T-helper 9 cell (primary cell): ENCODE measurements around the gene TAPT1.
"Not testable (repeated sequence)": the region's sequence is repeated elsewhere in the genome, so short reads cannot be mapped to it uniquely, and the experiment has no call there.

Source experiments
- DNase-seq: peaks from one replicate; pipeline ENCODE4 v3.0.0-alpha.2; 2020

The TAPT1 gene

DNA sequence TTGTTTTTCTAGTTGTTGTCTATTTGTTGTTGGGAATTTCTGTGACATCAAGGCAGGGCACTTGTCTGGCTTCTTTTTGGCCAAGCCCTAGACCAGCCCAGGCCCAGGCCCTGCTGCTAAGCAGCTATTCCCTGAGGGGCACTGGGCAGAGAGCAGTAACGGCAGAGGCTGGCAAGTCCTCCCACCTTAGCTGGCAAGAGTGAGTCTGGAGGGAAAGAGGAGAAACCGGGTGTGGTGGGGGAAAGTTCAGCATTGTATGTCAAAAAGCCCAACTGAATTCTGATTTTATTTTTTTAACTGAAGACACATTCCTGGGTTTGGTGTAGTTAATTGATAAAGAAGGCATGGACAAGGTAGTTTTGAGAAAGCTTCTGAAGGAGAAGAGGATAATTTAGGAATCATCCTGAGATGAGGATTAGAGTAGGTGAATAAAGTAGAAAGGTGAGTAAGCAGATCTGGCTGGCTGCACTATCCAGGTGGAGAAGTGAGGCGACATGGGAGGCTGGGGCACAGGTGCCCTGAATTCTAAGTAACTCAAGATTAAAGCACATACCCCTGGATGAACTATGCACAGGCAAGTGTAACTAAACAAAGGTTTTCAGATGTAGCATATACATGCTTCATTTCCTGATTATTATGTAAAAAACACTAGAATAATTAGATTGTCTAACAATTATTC lies 57.4 kb downstream of the TAPT1 start:
- DNase-seq, result no peak

GRCh38 chr4:16168144-16168543 lies 58.1 kb downstream of the TAPT1 start:
- DNase-seq, result no peak

GRCh38 chr4:16165931-16166330 lies 60.3 kb downstream of the TAPT1 start:
- DNase-seq, result no peak

DNA sequence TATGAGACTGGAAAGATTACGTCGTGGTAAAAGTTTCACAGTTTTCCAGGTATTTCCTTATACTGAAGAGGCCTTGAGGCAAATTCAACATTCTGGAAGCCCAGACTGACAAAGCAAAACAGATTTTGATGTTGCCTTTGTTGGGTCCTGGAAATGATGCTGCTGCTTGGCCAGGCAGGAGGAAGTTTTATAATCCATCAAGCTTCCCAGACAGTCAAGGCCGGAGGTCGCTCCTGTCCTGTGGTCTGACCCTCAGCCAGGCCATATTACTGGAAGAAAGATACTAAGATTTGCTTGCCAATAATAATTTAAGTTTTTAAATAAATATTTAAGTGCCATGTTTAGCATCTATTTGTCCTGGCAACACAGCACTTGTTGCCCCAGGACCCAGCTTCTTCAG lies 63.4 kb downstream of the TAPT1 start:
- DNase-seq, result no peak

DNA sequence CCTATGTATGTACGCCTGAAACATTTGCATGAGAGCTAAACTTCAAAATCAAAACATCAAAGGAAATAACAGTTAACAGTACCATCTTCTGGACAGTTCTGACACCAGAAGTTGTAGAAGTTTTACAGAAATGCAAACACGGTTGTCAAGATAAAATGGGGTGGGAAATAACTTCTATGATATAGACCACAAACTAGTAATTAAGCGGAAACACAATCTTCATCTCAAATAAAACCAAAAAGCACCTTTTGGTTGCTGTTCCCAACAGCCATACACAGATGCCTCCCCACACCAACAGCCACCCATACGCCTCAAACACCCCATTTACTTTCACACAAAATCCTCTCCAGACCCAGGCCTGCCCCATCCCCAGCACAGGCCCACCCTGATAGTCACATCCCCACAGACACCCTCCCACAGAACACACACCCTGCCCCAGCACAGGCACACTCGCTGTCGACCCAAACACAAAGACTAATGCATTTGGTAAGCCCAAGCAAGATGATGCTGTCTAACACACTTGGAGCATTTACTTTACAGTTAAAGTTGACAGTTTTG lies 64.3 kb downstream of the TAPT1 start:
- no peak for DNase-seq

- DNase-seq, result no peak
These were observed 65.8 kb downstream of the TAPT1 start for GRCh38 chr4:16160457-16160856.

DNA sequence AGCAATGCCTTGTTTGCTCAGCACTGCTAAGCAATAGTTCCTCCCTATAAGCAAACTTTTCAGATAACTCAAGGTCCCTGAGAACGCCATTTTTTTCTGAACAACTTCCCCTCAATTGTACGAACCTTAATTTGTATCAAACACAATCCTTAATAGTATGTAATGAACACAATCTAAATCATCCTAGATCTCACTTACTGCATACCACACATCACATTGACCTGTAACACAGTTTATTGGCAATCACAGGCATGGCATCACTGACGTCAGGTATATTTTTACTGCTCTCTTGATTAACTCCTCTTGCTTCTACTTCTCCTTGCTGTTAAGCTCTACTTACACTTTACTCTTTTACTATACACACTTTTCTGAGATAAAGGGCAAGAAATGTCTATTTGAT lies 67.0 kb downstream of the TAPT1 start:
- no peak for DNase-seq

DNA sequence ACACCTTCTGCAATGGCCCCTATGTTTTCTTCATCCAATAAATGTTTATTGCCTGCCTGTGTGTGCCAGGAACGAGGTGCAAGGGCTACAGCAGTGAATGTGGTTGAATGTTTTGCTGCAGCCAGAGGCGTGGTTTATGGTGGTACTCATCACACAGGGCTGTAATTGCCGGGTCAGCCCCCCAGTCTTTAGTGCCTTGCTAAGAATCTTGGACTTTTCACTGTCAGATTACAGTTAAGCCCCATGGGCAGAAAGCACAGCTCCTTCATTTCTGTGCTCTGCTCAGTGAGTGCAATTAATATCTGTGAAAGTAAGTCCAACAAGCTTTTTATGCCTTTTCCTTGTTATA lies 67.8 kb downstream of the TAPT1 start:
- DNase-seq, result no peak

- DNase-seq, result no peak
These were observed 68.4 kb downstream of the TAPT1 start for GRCh38 chr4:16157609-16158503.

GRCh38 chr4:16155528-16156169 lies 70.6 kb downstream of the TAPT1 start:
- no peak for DNase-seq

GRCh38 chr4:16154451-16154850 lies 71.8 kb downstream of the TAPT1 start:
- DNase-seq, result no peak

DNA sequence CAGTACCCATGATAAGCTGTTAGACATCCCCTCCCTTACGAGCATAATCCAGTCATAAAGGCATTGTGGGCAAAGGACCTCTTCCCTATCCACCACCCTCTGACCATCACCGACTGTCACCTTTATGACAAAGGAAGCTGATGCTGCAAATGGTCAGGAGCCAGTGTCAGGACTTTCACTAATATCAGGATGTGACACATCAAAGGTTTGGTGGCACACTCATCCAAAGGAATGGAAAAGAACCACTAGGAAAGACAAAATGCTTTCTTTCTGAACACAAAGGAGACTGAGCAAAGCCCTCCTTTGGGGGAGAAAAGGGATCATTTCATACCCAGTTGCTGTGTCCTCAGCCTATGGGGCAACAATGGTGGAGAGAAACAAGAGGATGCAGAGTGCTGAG lies 75.6 kb downstream of the TAPT1 start:
- DNase-seq, result no peak

- not testable (repeated sequence) for DNase-seq
These were observed 81.4 kb downstream of the TAPT1 start for GRCh38 chr4:16144913-16145312.

DNA sequence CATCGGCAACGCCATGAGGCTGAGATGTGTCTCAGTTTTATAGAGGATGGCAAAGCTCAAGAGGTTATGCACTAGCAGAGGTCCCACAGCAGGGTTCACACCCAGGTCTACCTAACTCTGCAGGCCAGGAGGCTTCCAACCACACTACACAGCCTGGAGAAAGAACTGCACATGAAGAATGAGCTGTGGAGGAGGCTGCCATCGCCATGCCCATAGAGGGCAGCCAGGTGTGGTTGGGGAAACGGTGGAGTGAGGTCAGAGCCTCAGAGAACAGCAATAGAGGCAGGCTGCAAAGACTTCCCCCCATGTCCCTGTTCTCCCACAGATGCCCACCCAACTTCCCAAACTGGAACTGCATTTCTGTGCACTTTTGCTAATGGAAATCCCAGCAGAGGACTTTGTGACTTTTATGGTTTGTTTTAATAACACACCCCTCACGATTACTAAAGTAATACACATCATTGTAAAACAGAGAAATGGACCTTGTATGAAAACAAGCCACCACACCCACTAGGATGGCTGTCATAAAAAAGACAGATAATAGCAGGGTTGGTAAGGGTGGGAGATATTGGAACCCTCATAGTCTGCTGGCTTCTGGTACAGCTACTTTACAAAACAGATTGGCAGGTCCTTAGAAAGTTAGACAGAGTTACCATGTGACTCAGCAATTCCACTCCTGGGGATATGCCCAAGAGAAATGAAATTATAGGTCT lies 83.5 kb downstream of the TAPT1 start:
- DNase-seq, result no peak

DNA sequence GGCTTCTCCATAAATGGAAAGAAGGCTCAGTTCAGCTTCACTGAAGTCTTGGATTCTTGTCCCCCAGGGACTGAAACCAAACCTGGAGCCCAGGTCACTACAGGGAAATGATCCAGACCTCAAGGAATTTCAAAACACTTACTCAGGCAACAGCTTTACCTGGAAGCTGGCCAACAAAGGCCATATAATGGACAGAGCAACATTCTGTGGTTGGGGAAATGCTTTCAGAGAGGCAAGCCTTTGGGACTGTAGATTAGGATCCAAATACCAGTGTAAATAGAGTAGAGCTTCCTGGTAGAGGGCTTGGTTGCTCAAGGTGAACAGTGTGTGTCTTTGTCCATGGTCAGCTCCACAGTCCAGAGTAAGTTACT lies 85.4 kb downstream of the TAPT1 start:
- DNase-seq, result no peak

- no peak for DNase-seq
These were observed 85.9 kb downstream of the TAPT1 start for GRCh38 chr4:16140231-16140878.

- DNase-seq, result no peak
These were observed 87.0 kb downstream of the TAPT1 start for GRCh38 chr4:16139066-16139945.

GRCh38 chr4:16136827-16137226 lies 89.4 kb downstream of the TAPT1 start:
- DNase-seq, result no peak

DNA sequence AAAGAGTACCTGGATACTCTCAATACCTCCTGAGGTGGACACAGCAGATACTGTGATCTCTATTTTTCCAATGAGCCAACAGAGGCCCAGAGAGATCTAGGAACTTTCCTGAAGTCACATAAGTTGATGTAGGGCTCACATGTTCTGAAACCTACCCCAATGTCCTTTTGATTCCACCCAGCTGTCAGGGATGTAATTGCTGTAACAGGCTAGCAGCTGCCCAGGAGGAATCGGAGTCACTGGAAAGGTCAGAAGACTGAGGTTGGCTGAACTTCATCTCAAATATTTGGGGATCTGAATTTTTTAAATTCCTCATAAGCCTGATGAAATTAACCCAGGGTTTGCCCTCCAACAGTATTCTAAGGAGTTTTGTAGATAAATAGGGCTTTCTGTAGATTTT lies 90.0 kb downstream of the TAPT1 start:
- no peak for DNase-seq

- DNase-seq, result no peak
These were observed 92.9 kb downstream of the TAPT1 start for GRCh38 chr4:16133406-16133805.

DNA sequence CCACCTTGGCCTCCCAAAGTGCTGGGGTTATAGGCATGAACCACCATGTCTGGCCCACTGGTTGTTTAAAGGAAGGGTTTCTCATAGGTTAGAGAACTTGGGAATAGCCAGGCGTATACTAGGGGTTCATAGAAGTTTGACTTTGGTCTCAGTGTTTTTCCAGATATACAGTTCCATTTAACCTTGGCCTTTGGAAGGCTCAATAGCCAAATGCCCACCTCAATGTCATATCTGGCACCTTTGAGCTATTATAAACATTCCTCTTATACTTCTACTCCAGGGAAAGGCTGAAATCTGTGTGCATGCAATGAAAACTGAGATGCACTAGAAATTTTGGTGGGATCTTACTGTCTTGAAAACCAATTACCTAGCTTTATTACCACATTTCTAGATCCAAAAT lies 95.0 kb downstream of the TAPT1 start:
- DNase-seq, result no peak
